GM21515 (cell line): ENCODE data around the gene PPM1K.

Source experiments
- ATAC-seq: cut with Tn5 transposase; IDR thresholded peaks from one replicate; pipeline ENCODE4 v1.9.1; 2021; ENCODE audit not compliant: unreplicated experiment

PPM1K gene

GRCh38 chr4:88223516-88223915, 60.8 kb downstream of the PPM1K start:
- no peak for ATAC-seq

GRCh38 chr4:88219099-88219498, 65.3 kb downstream of the PPM1K start:
- ATAC-seq = peak; percentile 76

- ATAC-seq = no peak
Measured at GRCh38 chr4:88217169-88217568, 67.2 kb downstream of the PPM1K start.

GRCh38 chr4:88216395-88216794, 68.0 kb downstream of the PPM1K start:
- ATAC-seq = no peak

- ATAC-seq = no peak
Measured at GRCh38 chr4:88215351-88215750, 69.0 kb downstream of the PPM1K start.

GRCh38 chr4:88212253-88212561, 72.2 kb downstream of the PPM1K start:
- ATAC-seq = peak; percentile 28

- peak; percentile 80 for ATAC-seq
Measured at GRCh38 chr4:88211473-88212252, 72.7 kb downstream of the PPM1K start.

GRCh38 chr4:88208156-88208555, 76.2 kb downstream of the PPM1K start:
- ATAC-seq = no peak
